ENCODE results near the gene IMPG2.

Gene IMPG2

GRCh38 chr3:101193957-101194356 lies 126.4 kb downstream of the IMPG2 start:
- Histone ChIP-seq H3K4me1 (ENCODE audit: low read length) (no peaks in the 10 kb centered on the region), H3F3A (ENCODE audit: insufficient read depth, low read length) (no peaks in the 10 kb centered on the region), H4K20me1 (ENCODE audit: insufficient read depth, low read length) (no peaks in the 10 kb centered on the region), H3K79me2 (ENCODE audit: low read length) (no peaks in the 10 kb centered on the region), H3K27ac (ENCODE audit: low read length) (no peak overlapping the region), H2AFZ (ENCODE audit: low read length) (no peak overlapping the region), H3K36me3 (replicated peaks; ENCODE audit: insufficient read depth, low read length) (no peaks in the 10 kb centered on the region), H3K4me3 (ENCODE audit: low read length) (no peak overlapping the region), H3K9ac (ENCODE audit: low read length) (no peak overlapping the region), H3K9me3 (replicated peaks; ENCODE audit: insufficient read depth, low read length) (no peaks in the 10 kb centered on the region), H3K9me2 (replicated peaks; ENCODE audit: insufficient read depth, low read length) (no peaks in the 10 kb centered on the region), H3K27me3 (replicated peaks; ENCODE audit: insufficient read depth, low read length) (no peaks in the 10 kb centered on the region), H3K4me2 (ENCODE audit: low read depth, low read length) (no peak overlapping the region)
- TF ChIP-seq CTCF (IDR thresholded peaks at IDR 0.05; ENCODE audit: low read length) (no peak), EZH2 (optimal IDR thresholded peaks at IDR 0.05; ENCODE audit: low read depth, low read length) (no peak), EZH2phosphoT487 (IDR thresholded peaks at IDR 0.05; ENCODE audit: low read length) (no peak)
- DNase-seq: no peak

- H3K27ac ChIP-seq (ENCODE audit: low read length): no peak overlapping the region
- no peak for DNase-seq
These were observed 130.6 kb downstream of the IMPG2 start for GRCh38 chr3:101189796-101190195.

GRCh38 chr3:101189176-101189575 lies 131.2 kb downstream of the IMPG2 start:
- no peaks in the 10 kb centered on the region for H3K9me3 ChIP-seq (replicated peaks; ENCODE audit: insufficient read depth, low read length)
- no peak overlapping the region for H3K4me2 ChIP-seq (ENCODE audit: low read depth, low read length)
- no peak overlapping the region for H3K9ac ChIP-seq (ENCODE audit: low read length)
- H3K27me3 ChIP-seq (replicated peaks; ENCODE audit: insufficient read depth, low read length): no peaks in the 10 kb centered on the region
- no peaks in the 10 kb centered on the region for H3K36me3 ChIP-seq (replicated peaks; ENCODE audit: insufficient read depth, low read length)
- H4K20me1 ChIP-seq (ENCODE audit: insufficient read depth, low read length): no peaks in the 10 kb centered on the region
- no peaks in the 10 kb centered on the region for H3K79me2 ChIP-seq (ENCODE audit: low read length)
- H3K4me3 ChIP-seq (ENCODE audit: low read length): no peak overlapping the region
- TF ChIP-seq CTCF (IDR thresholded peaks at IDR 0.05; ENCODE audit: low read length): no peak
- TF ChIP-seq EZH2phosphoT487 (IDR thresholded peaks at IDR 0.05; ENCODE audit: low read length): no peak
- TF ChIP-seq EZH2 (optimal IDR thresholded peaks at IDR 0.05; ENCODE audit: low read depth, low read length): no peak
- H3K27ac ChIP-seq (ENCODE audit: low read length): no peak overlapping the region
- H3K4me1 ChIP-seq (ENCODE audit: low read length): no peaks in the 10 kb centered on the region
- no peaks in the 10 kb centered on the region for H3F3A ChIP-seq (ENCODE audit: insufficient read depth, low read length)
- H2AFZ ChIP-seq (ENCODE audit: low read length): no peak overlapping the region
- DNase-seq: no peak
- no peaks in the 10 kb centered on the region for H3K9me2 ChIP-seq (replicated peaks; ENCODE audit: insufficient read depth, low read length)

More at GRCh38 chr3:101189796-101190195, 130.6 kb downstream of the IMPG2 start:
- H3K9me2 ChIP-seq (replicated peaks; ENCODE audit: insufficient read depth, low read length): no peaks in the 10 kb centered on the region
- no peaks in the 10 kb centered on the region for H3K4me1 ChIP-seq (ENCODE audit: low read length)
- H3F3A ChIP-seq (ENCODE audit: insufficient read depth, low read length): no peaks in the 10 kb centered on the region
- no peak overlapping the region for H3K4me3 ChIP-seq (ENCODE audit: low read length)
- no peaks in the 10 kb centered on the region for H4K20me1 ChIP-seq (ENCODE audit: insufficient read depth, low read length)
- H3K4me2 ChIP-seq (ENCODE audit: low read depth, low read length): no peak overlapping the region
- no peak overlapping the region for H3K9ac ChIP-seq (ENCODE audit: low read length)
- no peak for TF ChIP-seq CTCF (IDR thresholded peaks at IDR 0.05; ENCODE audit: low read length)
- no peak for TF ChIP-seq EZH2 (optimal IDR thresholded peaks at IDR 0.05; ENCODE audit: low read depth, low read length)
- TF ChIP-seq EZH2phosphoT487 (IDR thresholded peaks at IDR 0.05; ENCODE audit: low read length): no peak
- no peaks in the 10 kb centered on the region for H3K9me3 ChIP-seq (replicated peaks; ENCODE audit: insufficient read depth, low read length)
- no peaks in the 10 kb centered on the region for H3K36me3 ChIP-seq (replicated peaks; ENCODE audit: insufficient read depth, low read length)
- no peaks in the 10 kb centered on the region for H3K79me2 ChIP-seq (ENCODE audit: low read length)
- no peaks in the 10 kb centered on the region for H3K27me3 ChIP-seq (replicated peaks; ENCODE audit: insufficient read depth, low read length)
- H2AFZ ChIP-seq (ENCODE audit: low read length): no peak overlapping the region
